ENCODE data around the gene TIGIT. TPM values are rescaled to one million over a fixed set of nuclear protein-coding genes. Genes with fewer than 3 reads are reported as not detected.

The TIGIT gene
- total and polyA plus RNA-seq, 10 of the 15 experiments (the other 5 are each of a cell fraction or from before 2014, with no cell fraction given) = 0.08 to 4.7 (median 0.94) TPM

- H4K20me1 ChIP-seq (ENCODE audit: control insufficient read depth, insufficient read depth) = no peaks in the 10 kb centered on the region
- no peak overlapping the region for H2AFZ ChIP-seq (ENCODE audit: control insufficient read depth, low read depth, low read length)
- BruUV-seq (replicated peaks) = no TSS peak
- no peaks in the 10 kb centered on the region for H3K9me3 ChIP-seq (replicated peaks; ENCODE audit: control insufficient read depth, insufficient read depth, low read length)
- SMC1A ChIA-PET (ENCODE audit: uncharacterized antibody, unreplicated experiment) = interaction anchor here (2.6 kb wide), 1 partner anchor 10 kb away, joined by 13 read pairs; no protein-coding TSS in a partner anchor
- H3K4me1 ChIP-seq (ENCODE audit: control insufficient read depth, insufficient read depth, low read length) = peaks cover 10% of the 10 kb centered on the region
- RAD21 ChIA-PET (ENCODE audit: unreplicated experiment) = interaction anchor here (0.6 to 1.7 kb wide), 2 partner anchors 27 to 139 kb away, joined by 3 to 7 read pairs; no protein-coding TSS in a partner anchor
- DNase-seq (ENCODE audit: low read depth, low spot score) (no peak), ATAC-seq (no peak; the same call in 2 of the 3 replicates), FAIRE-seq (no peak)
- no peaks in the 10 kb centered on the region for H3K79me2 ChIP-seq (ENCODE audit: control insufficient read depth, insufficient read depth, low read length)
- no peak overlapping the region for H3K27ac ChIP-seq (ENCODE audit: control insufficient read depth, insufficient read depth)
- no peak overlapping the region for H3K4me3 ChIP-seq
- in situ Hi-C loops (cut with MboI) (no loop called here), intact Hi-C loops (cut with micrococcal nuclease; ENCODE audit: unreplicated experiment) (no loop called here)
- H3K27me3 ChIP-seq (replicated peaks in 1 of 2; ENCODE audit: control insufficient read depth in 2 of 2, insufficient read depth in 2 of 2, low read length in 1 of 2) = no peaks in the 10 kb centered on the region
- TF ChIP-seq MYC (IDR thresholded peaks at IDR 0.05; ENCODE audit: insufficient read depth, insufficient read length, insufficient replicate concordance, low read length, severe bottlenecking) = no peak
- no peak for TF ChIP-seq ATF3 (IDR thresholded peaks at IDR 0.05; ENCODE audit: borderline replicate concordance, extremely low read depth, low read depth, low read length)
- no peak for TF ChIP-seq MEF2B (IDR thresholded peaks at IDR 0.05; ENCODE audit: partially characterized antibody, poor library complexity, severe bottlenecking)
- TF ChIP-seq PAX8 (IDR thresholded peaks at IDR 0.05) = no peak
- TF ChIP-seq E2F4 (IDR thresholded peaks at IDR 0.05; ENCODE audit: low read depth, low read length) = no peak
- no peak for TF ChIP-seq PAX5 (IDR thresholded peaks at IDR 0.05; ENCODE audit: borderline replicate concordance, low read depth, low read length)
- TF ChIP-seq HDAC6 (IDR thresholded peaks at IDR 0.05; ENCODE audit: unreplicated experiment) = no peak
- no peak for TF ChIP-seq SUPT20H (IDR thresholded peaks at IDR 0.05; ENCODE audit: borderline replicate concordance, control insufficient read depth, low read depth, low read length)
- TF ChIP-seq CBX3 (IDR thresholded peaks at IDR 0.05; ENCODE audit: borderline replicate concordance, low read depth) = no peak
- TF ChIP-seq JUNB (IDR thresholded peaks at IDR 0.05) = no peak
- no peak for TF ChIP-seq KLF5 (IDR thresholded peaks at IDR 0.05; ENCODE audit: partially characterized antibody)
- no peak for TF ChIP-seq PKNOX1 (IDR thresholded peaks at IDR 0.05)
- no peak for TF ChIP-seq IKZF1 (conservative IDR thresholded peaks at IDR 0.05)
- no peak for TF ChIP-seq CHD2 (IDR thresholded peaks at IDR 0.05; ENCODE audit: borderline replicate concordance, low read depth, low read length)
- no peak for TF ChIP-seq CHD1 (IDR thresholded peaks at IDR 0.05; ENCODE audit: low read depth, low read length)
- no peak for TF ChIP-seq CBX5 (IDR thresholded peaks at IDR 0.05; ENCODE audit: low read depth)
- no peak for TF ChIP-seq ZNF24 (IDR thresholded peaks at IDR 0.05)
- H3K36me3 ChIP-seq (ENCODE audit: control insufficient read depth in 2 of 2, insufficient read depth in 2 of 2, low read length in 1 of 2) = no peaks in the 10 kb centered on the region; a peak in 1 of 4 replicates
- WGBS (ENCODE audit: insufficient coverage, insufficient replicate concordance, low lambda C conversion rate, missing lambda C conversion rate) = 67% methylated on average over 5 of the region's 5 CpGs
- POLR2A ChIA-PET = no interaction called here
- no peak overlapping the region for H3K4me2 ChIP-seq (ENCODE audit: control insufficient read depth, insufficient read depth)
- H3K9ac ChIP-seq (ENCODE audit: control insufficient read depth, insufficient read depth, low read length) = no peak overlapping the region
- CTCF ChIA-PET = no interaction called here
Observed at GRCh38 chr3:114318295-114318694, 24.5 kb downstream of the TIGIT start.

All from GM12878 (cell line).